NCI-H446 (cell line): ENCODE measurements around the gene ONECUT1.

Source experiments
- DNase-seq, 2 experiments: peaks; one replicate each; lab custom pipeline; 2025; lab: John Stamatoyannopoulos, UW

ONECUT1 gene

GRCh38 chr15:52796753-52797520, 6.8 kb upstream of the ONECUT1 start:
- no peak for DNase-seq

- no peak for DNase-seq
These were observed 6.0 kb upstream of the ONECUT1 start for GRCh38 chr15:52796228-52796521.

GRCh38 chr15:52795464-52796227, 5.5 kb upstream of the ONECUT1 start:
- no peak for DNase-seq

GRCh38 chr15:52794665-52795463, 4.7 kb upstream of the ONECUT1 start:
- DNase-seq = no peak

- no peak for DNase-seq
These were observed 1.6 kb upstream of the ONECUT1 start for GRCh38 chr15:52791776-52792175.

- DNase-seq = no peak
These were observed 1.0 kb upstream of the ONECUT1 start for GRCh38 chr15:52790941-52791751.

- no peak for DNase-seq
These were observed 451 bp downstream of the ONECUT1 start for GRCh38 chr15:52789601-52790168.

GRCh38 chr15:52789008-52789600, 1.0 kb downstream of the ONECUT1 start:
- DNase-seq = no peak

GRCh38 chr15:52788099-52788986, 1.8 kb downstream of the ONECUT1 start:
- DNase-seq = no peak

- no peak for DNase-seq
These were observed 2.5 kb downstream of the ONECUT1 start for GRCh38 chr15:52787549-52788098.

- DNase-seq = no peak
These were observed 3.0 kb downstream of the ONECUT1 start for GRCh38 chr15:52787123-52787503.

- no peak for DNase-seq
These were observed 3.6 kb downstream of the ONECUT1 start for GRCh38 chr15:52786436-52787122.

GRCh38 chr15:52785672-52786406, 4.3 kb downstream of the ONECUT1 start:
- DNase-seq = no peak

- no peak for DNase-seq
These were observed 5.1 kb downstream of the ONECUT1 start for GRCh38 chr15:52784799-52785671.

- DNase-seq = peak in 1 of 2 experiments; percentile 16
These were observed 6.0 kb downstream of the ONECUT1 start for GRCh38 chr15:52783929-52784798.

- DNase-seq = no peak
These were observed 6.8 kb downstream of the ONECUT1 start for GRCh38 chr15:52783191-52783829.
